Right atrium auricular region (tissue), 2 donors: ENCODE measurements around the gene SRSF9. TPM values are rescaled to one million over a fixed set of nuclear protein-coding genes. Genes with fewer than 3 reads are reported as not detected.

Source experiments
- DNase-seq: peaks from one replicate; pipeline ENCODE4 v3.0.0-alpha.2; 2019; ENCODE audit warnings: low spot score
- H3K27ac ChIP-seq, 2 donors: fragments of 200-600 bp; sonication (generic); 1 replicate in 1 of 2; 2 replicates in 1 of 2; pipeline ENCODE4 v1.5.1; 2016 to 2019
- H3K27me3 ChIP-seq, 2 donors: fragments of 200-600 bp; sonication (generic); one replicate each; pipeline versions ENCODE4 v1.5.1 to v1.6.0; 2017 to 2019
- H3K36me3 ChIP-seq: fragments of 200-600 bp; sonication (generic); one replicate; pipeline ENCODE4 v1.5.1; 2016
- H3K4me1 ChIP-seq, 2 donors: fragments of 200-600 bp; sonication (generic); one replicate each; pipeline versions ENCODE4 v1.5.1 to v1.6.0; 2017 to 2019
- H3K4me3 ChIP-seq, 2 donors: fragments of 200-600 bp; sonication (generic); 1 replicate in 1 of 2; 2 replicates in 1 of 2; pipeline ENCODE4 v1.5.1; 2017 to 2019; ENCODE audit warnings: mild to moderate bottlenecking in 1 of 2, moderate library complexity in 1 of 2
- H3K9me3 ChIP-seq, 2 donors: fragments of 200-600 bp; sonication (generic); one replicate each; pipeline ENCODE4 v1.5.1; 2019
- total RNA-seq, 2 donors: library from RNA; depleted of rRNA; stranded (reverse); fragments of >200 nt; gene quantifications; one replicate each; pipeline ENCODE4 v1.1.0, GENCODE V29; 2016
- TF ChIP-seq, protein P1 (sequence below), 2 donors: fragments of 200-600 bp; sonication (generic); IDR thresholded peaks; one replicate each; pipeline ENCODE4 v1.5.1; 2019; ENCODE audit warnings: antibody characterized with exemption in 2 of 2

The SRSF9 gene
- total RNA-seq, 2 donors from 2014 or later, result 18.7 to 31.4 TPM

DNA sequence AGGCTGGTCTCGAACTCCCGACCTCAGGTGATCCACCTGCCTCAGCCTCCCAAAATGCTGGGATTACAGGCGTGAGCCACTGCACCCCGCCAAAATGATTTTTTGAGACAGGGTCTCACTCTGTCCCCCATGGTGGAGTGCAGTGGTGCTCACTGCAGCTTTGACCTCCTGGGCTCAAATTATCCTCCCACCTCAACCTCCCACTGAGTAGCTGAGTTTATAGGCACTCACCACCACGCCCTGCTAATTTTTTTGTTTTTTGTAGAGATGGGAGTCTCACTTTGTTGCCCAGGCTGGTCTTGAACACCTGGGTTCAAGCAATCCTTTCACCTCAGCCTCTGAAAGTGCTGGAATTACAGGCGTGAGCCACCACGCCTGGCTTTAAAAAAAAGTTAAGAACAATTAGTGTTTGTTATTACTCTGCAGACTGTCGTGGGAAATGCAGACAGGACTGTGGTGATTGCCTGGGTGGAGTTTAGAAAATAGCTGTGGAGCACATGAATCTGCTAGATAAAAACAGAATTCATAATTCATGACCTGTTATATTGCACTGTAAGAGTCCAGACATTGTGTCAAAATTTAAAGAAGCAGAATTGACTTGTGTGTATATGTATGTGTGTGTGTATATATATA, 40.8 kb downstream of the SRSF9 start:
- Histone ChIP-seq H3K4me3 (no peak overlapping the region), H3K27me3 (no peaks in the 10 kb centered on the region), H3K4me1 (no peaks in the 10 kb centered on the region), H3K36me3 (no peaks in the 10 kb centered on the region), H3K27ac (no peak overlapping the region), H3K9me3 (no peaks in the 10 kb centered on the region)
- TF ChIP-seq, protein P1, sequence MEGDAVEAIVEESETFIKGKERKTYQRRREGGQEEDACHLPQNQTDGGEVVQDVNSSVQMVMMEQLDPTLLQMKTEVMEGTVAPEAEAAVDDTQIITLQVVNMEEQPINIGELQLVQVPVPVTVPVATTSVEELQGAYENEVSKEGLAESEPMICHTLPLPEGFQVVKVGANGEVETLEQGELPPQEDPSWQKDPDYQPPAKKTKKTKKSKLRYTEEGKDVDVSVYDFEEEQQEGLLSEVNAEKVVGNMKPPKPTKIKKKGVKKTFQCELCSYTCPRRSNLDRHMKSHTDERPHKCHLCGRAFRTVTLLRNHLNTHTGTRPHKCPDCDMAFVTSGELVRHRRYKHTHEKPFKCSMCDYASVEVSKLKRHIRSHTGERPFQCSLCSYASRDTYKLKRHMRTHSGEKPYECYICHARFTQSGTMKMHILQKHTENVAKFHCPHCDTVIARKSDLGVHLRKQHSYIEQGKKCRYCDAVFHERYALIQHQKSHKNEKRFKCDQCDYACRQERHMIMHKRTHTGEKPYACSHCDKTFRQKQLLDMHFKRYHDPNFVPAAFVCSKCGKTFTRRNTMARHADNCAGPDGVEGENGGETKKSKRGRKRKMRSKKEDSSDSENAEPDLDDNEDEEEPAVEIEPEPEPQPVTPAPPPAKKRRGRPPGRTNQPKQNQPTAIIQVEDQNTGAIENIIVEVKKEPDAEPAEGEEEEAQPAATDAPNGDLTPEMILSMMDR (IDR thresholded peaks at IDR 0.05), result no peak
- no peak for DNase-seq

DNA sequence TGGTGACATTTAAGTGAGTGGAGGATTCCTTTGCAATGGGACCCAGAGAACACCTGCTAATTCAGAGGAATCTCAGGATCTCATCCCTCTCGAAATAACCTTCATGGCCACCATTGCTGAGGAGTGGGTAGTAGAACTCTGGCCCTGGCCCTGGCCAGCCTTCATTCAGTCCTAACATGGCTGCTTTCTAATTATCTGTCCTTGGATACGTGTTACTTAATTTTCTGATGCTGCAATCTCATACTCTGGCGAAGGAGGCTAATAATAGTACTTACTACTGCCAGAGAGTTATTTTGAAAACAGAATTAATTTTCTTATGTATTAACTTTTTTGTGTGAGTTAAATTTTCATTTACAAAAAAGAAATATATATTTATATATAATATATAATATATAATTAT, 43.8 kb downstream of the SRSF9 start:
- no peak for DNase-seq
- no peak overlapping the region for H3K27ac ChIP-seq
- H3K9me3 ChIP-seq, result no peaks in the 10 kb centered on the region
- H3K36me3 ChIP-seq, result no peaks in the 10 kb centered on the region
- H3K27me3 ChIP-seq, result no peaks in the 10 kb centered on the region
- H3K4me1 ChIP-seq, result no peaks in the 10 kb centered on the region
- H3K4me3 ChIP-seq, result no peak overlapping the region
- TF ChIP-seq, protein P1 (IDR thresholded peaks at IDR 0.05), result no peak

- H3K27ac ChIP-seq, result no peak overlapping the region
- no peak overlapping the region for H3K4me3 ChIP-seq
- no peaks in the 10 kb centered on the region for H3K9me3 ChIP-seq
- no peaks in the 10 kb centered on the region for H3K4me1 ChIP-seq
- H3K36me3 ChIP-seq, result no peaks in the 10 kb centered on the region
- DNase-seq, result no peak
- TF ChIP-seq, protein P1 (IDR thresholded peaks at IDR 0.05), result no peak
- no peaks in the 10 kb centered on the region for H3K27me3 ChIP-seq
Measured at GRCh38 chr12:120422892-120423456, 46.6 kb downstream of the SRSF9 start.

- Histone ChIP-seq H3K4me3 (no peak overlapping the region), H3K27ac (no peak overlapping the region), H3K9me3 (no peaks in the 10 kb centered on the region), H3K27me3 (no peaks in the 10 kb centered on the region), H3K4me1 (no peaks in the 10 kb centered on the region), H3K36me3 (no peaks in the 10 kb centered on the region)
- no peak for DNase-seq
- TF ChIP-seq, protein P1 (IDR thresholded peaks at IDR 0.05), result no peak
Measured at GRCh38 chr12:120421701-120422100, 47.8 kb downstream of the SRSF9 start.

DNA sequence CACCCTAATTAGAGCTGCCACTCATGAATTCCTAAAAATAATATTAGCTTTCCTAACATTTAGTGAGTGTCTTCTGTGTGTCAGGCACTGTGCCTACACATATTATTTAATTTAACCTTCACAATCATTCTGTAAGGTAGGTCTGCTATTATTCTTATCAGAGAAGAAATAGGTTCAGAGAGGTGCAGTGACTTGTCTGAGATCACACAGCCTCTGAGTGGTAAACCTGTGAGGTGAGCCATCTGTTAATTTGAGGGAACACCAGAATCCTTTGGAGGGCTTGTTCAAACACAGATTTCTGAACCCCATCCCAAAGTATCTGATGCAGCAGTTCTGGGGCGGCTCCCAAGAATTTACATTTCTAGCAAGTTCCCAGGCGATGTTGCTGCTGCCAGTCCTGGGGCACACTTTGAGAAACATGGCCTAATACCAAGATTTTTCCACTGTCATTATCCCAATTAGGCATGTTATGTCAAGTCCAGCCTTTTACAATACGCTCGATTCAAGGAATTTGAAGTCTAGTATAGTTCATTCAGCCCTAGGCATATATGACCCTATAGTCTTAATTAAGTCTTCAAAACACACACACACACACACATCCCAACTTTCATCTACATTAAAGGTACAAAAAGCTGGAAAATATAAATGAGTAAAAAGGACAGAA, 51.5 kb downstream of the SRSF9 start:
- no peaks in the 10 kb centered on the region for H3K27me3 ChIP-seq
- no peak overlapping the region for H3K27ac ChIP-seq
- no peak overlapping the region for H3K4me3 ChIP-seq
- no peak for DNase-seq
- no peaks in the 10 kb centered on the region for H3K9me3 ChIP-seq
- no peaks in the 10 kb centered on the region for H3K4me1 ChIP-seq
- no peaks in the 10 kb centered on the region for H3K36me3 ChIP-seq
- TF ChIP-seq, protein P1 (IDR thresholded peaks at IDR 0.05), result no peak
